DND-41 (cell line): ENCODE data around the gene HLA-DQA2.
"Not testable (repeated sequence)": the region's sequence is repeated elsewhere in the genome, so short reads cannot be mapped to it uniquely, and the experiment has no call there.

Source experiments
- ATAC-seq: fragments of 200-7000 bp; cut with Tn5 transposase; 3 replicates; pipeline ENCODE4 v1.9.1; 2021; ENCODE audit warnings: low read depth; ENCODE audit not compliant: insufficient read depth
- DNase-seq: peaks from one replicate; pipeline ENCODE4 v3.0.0-alpha.2; 2020
- H2AFZ ChIP-seq: 2 replicates; pipeline ENCODE4 v1.6.0; 2012; ENCODE audit warnings: low read depth, low read length
- H3K27ac ChIP-seq: 2 replicates; pipeline ENCODE4 v1.5.1; 2012; ENCODE audit warnings: low read length, inconsistent platforms
- H3K27me3 ChIP-seq: fragments of 200-600 bp; sonication (generic); 2 replicates; pipeline ENCODE4 v1.6.0; 2012; ENCODE audit warnings: low read length, mild to moderate bottlenecking, inconsistent platforms; ENCODE audit not compliant: insufficient read depth, poor library complexity
- H3K36me3 ChIP-seq: 2 replicates; pipeline ENCODE4 v1.5.1; 2012; ENCODE audit warnings: low read length, inconsistent platforms; ENCODE audit not compliant: insufficient read depth
- H3K4me1 ChIP-seq: 2 replicates; pipeline ENCODE4 v1.5.1; 2012; ENCODE audit warnings: mild to moderate bottlenecking, low read length; ENCODE audit not compliant: insufficient read depth
- H3K4me2 ChIP-seq: 2 replicates; pipeline ENCODE4 v1.6.0; 2012; ENCODE audit warnings: mild to moderate bottlenecking, moderate library complexity, low read length, inconsistent platforms; ENCODE audit not compliant: insufficient read depth
- H3K4me3 ChIP-seq, 2 experiments: fragments of 200-600 bp in 1 of 2; shearing (Covaris generic) in 1 of 2; 2 replicates each; pipeline ENCODE4 v1.5.1; 2012 to 2016; ENCODE audit warnings: inconsistent platforms in 2 of 2, low read length in 2 of 2, mild to moderate bottlenecking in 2 of 2, low read depth in 1 of 2, moderate library complexity in 1 of 2
- H3K79me2 ChIP-seq: 2 replicates; pipeline ENCODE4 v1.6.0; 2012; ENCODE audit warnings: low read length, inconsistent platforms; ENCODE audit not compliant: insufficient read depth
- H3K9ac ChIP-seq: 2 replicates; pipeline ENCODE4 v1.6.0; 2012; ENCODE audit warnings: low read depth, mild to moderate bottlenecking, inconsistent platforms, low read length, moderate library complexity
- H3K9me3 ChIP-seq: 2 replicates; pipeline ENCODE4 v1.5.1; 2012; ENCODE audit warnings: low read length, moderate library complexity, mild to moderate bottlenecking, inconsistent platforms; ENCODE audit not compliant: insufficient read depth, severe bottlenecking
- H4K20me1 ChIP-seq: 2 replicates; pipeline ENCODE4 v1.6.0; 2012; ENCODE audit warnings: low read length; ENCODE audit not compliant: insufficient read depth
- CTCF ChIP-seq: IDR thresholded peaks from 2 replicates; pipeline ENCODE4 v1.5.1; 2012; ENCODE audit warnings: borderline replicate concordance, low read length, moderate library complexity, mild to moderate bottlenecking; ENCODE audit not compliant: poor library complexity, severe bottlenecking; ENCODE audit errors: extremely low read depth
- EZH2 ChIP-seq: IDR thresholded peaks from 3 replicates; pipeline ENCODE4 v1.6.1; 2012; ENCODE audit warnings: borderline replicate concordance, low read depth, mild to moderate bottlenecking, moderate library complexity, low read length, inconsistent platforms; ENCODE audit not compliant: severe bottlenecking

The HLA-DQA2 gene

GRCh38 chr6:32779036-32779435 lies 37.8 kb downstream of the HLA-DQA2 start:
- no peak for ATAC-seq

GRCh38 chr6:32782923-32783322 lies 41.7 kb downstream of the HLA-DQA2 start:
- H3K79me2 ChIP-seq, H4K20me1 ChIP-seq, H3K4me1 ChIP-seq, H3K4me2 ChIP-seq, H3K4me3 ChIP-seq, H3K9me3 ChIP-seq, DNase-seq, ATAC-seq, H3K9ac ChIP-seq, H2AFZ ChIP-seq, H3K36me3 ChIP-seq, H3K27ac ChIP-seq: not testable (repeated sequence)
- peaks cover 35% of the 10 kb centered on the region for H3K27me3 ChIP-seq

More at GRCh38 chr6:32779036-32779435, 37.8 kb downstream of the HLA-DQA2 start:
- H4K20me1 ChIP-seq: no peaks in the 10 kb centered on the region
- H3K9ac ChIP-seq: no peak overlapping the region
- H3K27ac ChIP-seq: no peak overlapping the region
- H3K27me3 ChIP-seq: peaks cover 31% of the 10 kb centered on the region
- no peak overlapping the region for H2AFZ ChIP-seq
- no peaks in the 10 kb centered on the region for H3K4me1 ChIP-seq
- no peaks in the 10 kb centered on the region for H3K36me3 ChIP-seq
- no peaks in the 10 kb centered on the region for H3K9me3 ChIP-seq
- H3K4me2 ChIP-seq: no peak overlapping the region
- no peak for DNase-seq
- H3K4me3 ChIP-seq: no peak overlapping the region
- no peak for TF ChIP-seq EZH2
- no peak for TF ChIP-seq CTCF
- no peaks in the 10 kb centered on the region for H3K79me2 ChIP-seq

DNA sequence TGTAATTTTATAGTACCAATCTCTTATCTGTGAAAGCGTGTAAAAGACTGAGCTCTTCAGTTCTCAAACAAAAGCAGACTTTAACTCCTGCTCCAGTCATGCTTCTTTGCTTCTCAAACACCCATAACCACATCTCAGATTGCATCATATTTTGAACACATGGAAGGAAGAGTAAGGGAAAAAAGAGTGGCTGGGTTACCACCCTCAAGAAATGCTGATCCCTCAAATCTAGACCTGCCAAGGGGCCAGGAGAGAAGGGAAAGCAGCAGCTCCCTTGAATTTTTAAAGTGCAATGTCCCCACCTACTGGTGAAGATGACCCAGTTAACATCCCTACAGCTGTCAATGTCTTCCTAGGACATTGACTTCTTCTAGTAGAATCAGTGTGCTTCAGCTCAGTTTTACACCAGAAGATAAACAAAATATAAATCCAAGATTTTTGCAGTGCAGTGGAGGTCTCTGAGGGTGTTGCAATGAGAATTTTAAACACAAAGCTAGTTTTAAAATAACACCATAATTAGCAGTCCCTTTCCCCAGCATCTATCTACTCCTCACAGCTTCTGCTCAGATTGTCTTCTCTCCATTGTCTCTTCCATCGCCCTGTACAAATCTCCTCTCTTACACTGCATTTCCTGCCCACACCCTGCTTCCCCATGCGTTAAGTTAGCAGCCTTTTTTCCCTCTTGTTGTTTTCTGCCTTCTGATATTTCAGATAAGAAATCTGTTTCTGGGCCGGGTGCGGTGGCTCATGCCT lies 44.8 kb downstream of the HLA-DQA2 start:
- no peaks in the 10 kb centered on the region for H3K36me3 ChIP-seq
- TF ChIP-seq CTCF (peak; percentile 79), EZH2 (no peak)
- H3K4me1 ChIP-seq: no peaks in the 10 kb centered on the region
- H3K9me3 ChIP-seq: no peaks in the 10 kb centered on the region
- no peaks in the 10 kb centered on the region for H4K20me1 ChIP-seq
- no peak overlapping the region for H3K4me2 ChIP-seq
- no peak overlapping the region for H3K9ac ChIP-seq
- peaks cover 27% of the 10 kb centered on the region for H3K27me3 ChIP-seq
- no peak overlapping the region for H3K27ac ChIP-seq
- DNase-seq (peak; percentile 44), ATAC-seq (peak; percentile 80)
- no peak overlapping the region for H2AFZ ChIP-seq
- no peaks in the 10 kb centered on the region for H3K79me2 ChIP-seq
- no peak overlapping the region for H3K4me3 ChIP-seq

DNA sequence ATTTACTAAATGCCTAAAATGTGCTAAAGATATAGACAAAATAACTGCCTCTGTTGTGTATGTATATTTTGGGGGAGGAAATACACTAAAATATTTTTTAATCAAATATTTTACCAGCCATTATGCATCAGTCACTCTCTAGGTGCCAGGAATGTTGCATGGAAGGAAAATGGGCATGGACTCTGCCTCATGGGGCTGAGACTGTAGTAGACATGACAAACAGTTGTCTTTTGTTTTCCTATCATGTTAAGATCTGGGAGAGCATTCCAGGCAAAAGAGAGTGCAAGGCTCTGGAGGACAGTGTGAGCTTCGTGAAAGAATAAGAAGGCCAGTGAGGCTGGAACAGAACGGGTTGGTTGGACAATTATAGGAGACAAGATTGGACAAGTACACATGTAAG lies 49.1 kb downstream of the HLA-DQA2 start:
- peaks cover 41% of the 10 kb centered on the region for H3K27me3 ChIP-seq
- H3K79me2 ChIP-seq: no peaks in the 10 kb centered on the region
- H3K9ac ChIP-seq: no peak overlapping the region
- no peak overlapping the region for H3K4me2 ChIP-seq
- H4K20me1 ChIP-seq: no peaks in the 10 kb centered on the region
- no peaks in the 10 kb centered on the region for H3K9me3 ChIP-seq
- ATAC-seq (no peak), DNase-seq (no peak)
- no peaks in the 10 kb centered on the region for H3K4me1 ChIP-seq
- no peak for TF ChIP-seq EZH2
- no peak for TF ChIP-seq CTCF
- no peak overlapping the region for H3K27ac ChIP-seq
- no peak overlapping the region for H2AFZ ChIP-seq
- no peak overlapping the region for H3K4me3 ChIP-seq
- H3K36me3 ChIP-seq: no peaks in the 10 kb centered on the region
